ENCODE data around the gene SPDL1. TPM values are rescaled to one million over a fixed set of nuclear protein-coding genes. Genes with fewer than 3 reads are reported as not detected.

Gene SPDL1
- total RNA-seq, 1 experiment from 2014 or later = 29.9 TPM

DNA sequence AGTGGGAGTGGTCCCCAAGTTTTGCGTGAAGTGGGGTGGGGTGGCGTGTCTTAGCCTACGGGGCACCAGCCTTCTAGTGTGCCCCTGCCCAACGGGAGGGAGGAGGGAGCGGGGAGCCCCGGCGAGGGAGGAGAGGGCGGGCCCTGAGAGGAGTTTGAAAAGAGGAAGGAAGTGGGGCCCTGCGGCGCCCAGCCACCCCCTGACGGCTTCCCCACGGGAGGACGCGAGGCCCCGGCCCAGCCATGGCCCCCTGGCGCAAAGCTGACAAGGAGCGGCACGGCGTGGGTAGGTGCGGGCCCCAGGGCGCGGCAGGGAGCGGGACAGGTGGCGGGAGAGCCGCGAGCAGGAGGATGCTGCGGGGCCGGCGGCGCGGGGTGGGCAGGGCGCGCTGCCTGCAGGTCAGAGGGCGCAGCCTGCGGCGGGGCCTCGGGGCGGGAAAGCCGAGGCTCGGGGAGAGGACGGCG lies 53.5 kb downstream of the SPDL1 start, which contains the start of gene DOCK2:
TSS of gene DOCK2 (plus strand) at position 191 of the 464 bp plus-strand sequence. CDS start at position 243, 52 bp downstream.
- H2AFZ ChIP-seq (ENCODE audit: low read length) = no peak within 1 kb of the TSS
- no peaks in the 10 kb centered on the region for H3K9me2 ChIP-seq (replicated peaks; ENCODE audit: low read length)
- no TSS peak for BruUV-seq (replicated peaks)
- DNase-seq (no peak), ATAC-seq (no peak)
- H3K4me1 ChIP-seq (ENCODE audit: insufficient read depth, low read length) = peaks cover 26% of the 10 kb centered on the region
- no peaks in the 10 kb centered on the region for H3K27me3 ChIP-seq (ENCODE audit: low read length)
- TF ChIP-seq, protein P1, sequence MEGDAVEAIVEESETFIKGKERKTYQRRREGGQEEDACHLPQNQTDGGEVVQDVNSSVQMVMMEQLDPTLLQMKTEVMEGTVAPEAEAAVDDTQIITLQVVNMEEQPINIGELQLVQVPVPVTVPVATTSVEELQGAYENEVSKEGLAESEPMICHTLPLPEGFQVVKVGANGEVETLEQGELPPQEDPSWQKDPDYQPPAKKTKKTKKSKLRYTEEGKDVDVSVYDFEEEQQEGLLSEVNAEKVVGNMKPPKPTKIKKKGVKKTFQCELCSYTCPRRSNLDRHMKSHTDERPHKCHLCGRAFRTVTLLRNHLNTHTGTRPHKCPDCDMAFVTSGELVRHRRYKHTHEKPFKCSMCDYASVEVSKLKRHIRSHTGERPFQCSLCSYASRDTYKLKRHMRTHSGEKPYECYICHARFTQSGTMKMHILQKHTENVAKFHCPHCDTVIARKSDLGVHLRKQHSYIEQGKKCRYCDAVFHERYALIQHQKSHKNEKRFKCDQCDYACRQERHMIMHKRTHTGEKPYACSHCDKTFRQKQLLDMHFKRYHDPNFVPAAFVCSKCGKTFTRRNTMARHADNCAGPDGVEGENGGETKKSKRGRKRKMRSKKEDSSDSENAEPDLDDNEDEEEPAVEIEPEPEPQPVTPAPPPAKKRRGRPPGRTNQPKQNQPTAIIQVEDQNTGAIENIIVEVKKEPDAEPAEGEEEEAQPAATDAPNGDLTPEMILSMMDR (conservative IDR thresholded peaks at IDR 0.05; ENCODE audit: low read depth, low read length) = no peak
- TF ChIP-seq EZH2phosphoT487 (IDR thresholded peaks at IDR 0.05; ENCODE audit: borderline replicate concordance, low read length) (no peak), EZH2 (IDR thresholded peaks at IDR 0.05; ENCODE audit: low read length, unreplicated experiment) (no peak)
- H3K9ac ChIP-seq (ENCODE audit: low read length) = no peak within 1 kb of the TSS
- no peak within 1 kb of the TSS for H3K4me2 ChIP-seq (ENCODE audit: low read length)
- H3K27ac ChIP-seq (ENCODE audit: low read length) = no peak within 1 kb of the TSS
- CTCF ChIA-PET = no interaction called here
- POLR2A ChIA-PET (ENCODE audit: unreplicated experiment) = no interaction called here
- no peaks in the 10 kb centered on the region for H3K36me3 ChIP-seq (ENCODE audit: low read depth, low read length)
- no peaks in the 10 kb centered on the region for H3F3A ChIP-seq (ENCODE audit: low read length, unreplicated experiment)
- intact Hi-C loops (cut with micrococcal nuclease) = no loop called here
- peaks cover 3% of the 10 kb centered on the region; the same call in 1 of the 2 replicates for H3K9me3 ChIP-seq (ENCODE audit: low read length)
- no peaks in the 10 kb centered on the region for H4K20me1 ChIP-seq (ENCODE audit: low read length)
- H3K79me2 ChIP-seq (ENCODE audit: low read length) = no peaks in the 10 kb centered on the region
- H3K4me3 ChIP-seq (ENCODE audit: low read length) = no peak within 1 kb of the TSS

- ChIA-PET CTCF (no interaction called here), POLR2A (ENCODE audit: unreplicated experiment) (no interaction called here)
- ATAC-seq = no peak
- TF ChIP-seq, protein P1 (conservative IDR thresholded peaks at IDR 0.05; ENCODE audit: low read depth, low read length) = no peak
- TF ChIP-seq EZH2phosphoT487 (IDR thresholded peaks at IDR 0.05; ENCODE audit: borderline replicate concordance, low read length) = no peak
- Histone ChIP-seq H3K4me2 (ENCODE audit: low read length) (no peak overlapping the region), H2AFZ (ENCODE audit: low read length) (no peak overlapping the region), H3K36me3 (ENCODE audit: low read depth, low read length) (no peaks in the 10 kb centered on the region), H3F3A (ENCODE audit: low read length, unreplicated experiment) (no peaks in the 10 kb centered on the region), H3K9me3 (ENCODE audit: low read length) (peaks cover 3% of the 10 kb centered on the region; the same call in 1 of the 2 replicates), H3K9ac (ENCODE audit: low read length) (no peak overlapping the region), H3K27ac (ENCODE audit: low read length) (no peak overlapping the region), H3K9me2 (replicated peaks; ENCODE audit: low read length) (no peaks in the 10 kb centered on the region), H3K27me3 (ENCODE audit: low read length) (no peaks in the 10 kb centered on the region), H3K79me2 (ENCODE audit: low read length) (no peaks in the 10 kb centered on the region), H3K4me3 (ENCODE audit: low read length) (no peak overlapping the region), H4K20me1 (ENCODE audit: low read length) (no peaks in the 10 kb centered on the region), H3K4me1 (ENCODE audit: insufficient read depth, low read length) (peaks cover 21% of the 10 kb centered on the region)
- no peak for DNase-seq
- intact Hi-C loops (cut with micrococcal nuclease) = no loop called here
- no TSS peak for BruUV-seq (replicated peaks)
Observed at GRCh38 chr5:169637549-169638121, 54.1 kb downstream of the SPDL1 start.

DNA sequence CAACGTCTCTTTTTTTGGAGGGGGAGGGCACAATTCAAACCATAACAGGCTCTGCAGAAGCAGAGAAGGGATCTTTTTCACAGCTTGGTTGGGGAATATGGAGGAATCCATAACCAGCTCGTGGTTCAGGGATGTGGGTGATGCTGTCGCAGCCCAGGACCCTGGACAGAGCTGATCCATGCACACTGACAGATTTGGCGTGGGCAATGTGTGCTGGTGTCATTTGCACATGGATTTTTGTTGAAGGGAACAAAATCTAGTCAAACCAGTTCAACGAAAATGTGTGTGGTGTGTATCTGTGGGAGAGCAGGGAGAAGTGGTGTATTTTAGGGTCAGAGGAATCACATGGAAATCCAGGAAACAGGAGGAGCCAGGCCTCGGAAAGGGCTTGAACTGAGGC lies 57.7 kb downstream of the SPDL1 start:
- Histone ChIP-seq H3F3A (ENCODE audit: low read length, unreplicated experiment) (no peaks in the 10 kb centered on the region), H3K36me3 (ENCODE audit: low read depth, low read length) (no peaks in the 10 kb centered on the region), H3K9me3 (ENCODE audit: low read length) (no peaks in the 10 kb centered on the region), H3K79me2 (ENCODE audit: low read length) (no peaks in the 10 kb centered on the region), H4K20me1 (ENCODE audit: low read length) (no peaks in the 10 kb centered on the region), H3K27ac (ENCODE audit: low read length) (no peak overlapping the region), H3K4me3 (ENCODE audit: low read length) (no peak overlapping the region), H3K4me1 (ENCODE audit: insufficient read depth, low read length) (peaks cover 11% of the 10 kb centered on the region), H3K27me3 (ENCODE audit: low read length) (no peaks in the 10 kb centered on the region), H3K9ac (ENCODE audit: low read length) (no peak overlapping the region), H3K9me2 (replicated peaks; ENCODE audit: low read length) (no peaks in the 10 kb centered on the region), H2AFZ (ENCODE audit: low read length) (no peak overlapping the region), H3K4me2 (ENCODE audit: low read length) (0 out of 2 replicates have a peak overlapping the region, but pooled peaks have one; percentile 10)
- ChIA-PET CTCF (no interaction called here), POLR2A (ENCODE audit: unreplicated experiment) (interaction anchor here (0.6 kb wide), 1 partner anchor 119 kb away, joined by 5 read pairs; no protein-coding TSS in a partner anchor)
- TF ChIP-seq, protein P1 (conservative IDR thresholded peaks at IDR 0.05; ENCODE audit: low read depth, low read length) = no peak
- TF ChIP-seq EZH2phosphoT487 (IDR thresholded peaks at IDR 0.05; ENCODE audit: borderline replicate concordance, low read length) (no peak), EZH2 (IDR thresholded peaks at IDR 0.05; ENCODE audit: low read length, unreplicated experiment) (no peak)
- BruUV-seq (replicated peaks) = no TSS peak
- peak; percentile 71 for ATAC-seq
- DNase-seq = peak; percentile 75
- intact Hi-C loops (cut with micrococcal nuclease) = no loop called here
